Melanocyte of skin (primary cell): ENCODE measurements around the gene ARMC3. TPM values are rescaled to one million over a fixed set of nuclear protein-coding genes. Genes with fewer than 3 reads are reported as not detected.

ENCODE experiments used
- small RNA-seq, 2 donors: library from RNA; depleted of rRNA; stranded (forward); fragments of <200 nt; gene quantifications; one replicate each; pipeline ENCODE3, GENCODE V24; 2012
- total RNA-seq, 2 donors: library from RNA; depleted of rRNA; stranded (reverse); fragments of >200 nt; gene quantifications; 2 replicates each; pipeline ENCODE4 v1.2.3, GENCODE V29; 2012

The ARMC3 gene, protein sequence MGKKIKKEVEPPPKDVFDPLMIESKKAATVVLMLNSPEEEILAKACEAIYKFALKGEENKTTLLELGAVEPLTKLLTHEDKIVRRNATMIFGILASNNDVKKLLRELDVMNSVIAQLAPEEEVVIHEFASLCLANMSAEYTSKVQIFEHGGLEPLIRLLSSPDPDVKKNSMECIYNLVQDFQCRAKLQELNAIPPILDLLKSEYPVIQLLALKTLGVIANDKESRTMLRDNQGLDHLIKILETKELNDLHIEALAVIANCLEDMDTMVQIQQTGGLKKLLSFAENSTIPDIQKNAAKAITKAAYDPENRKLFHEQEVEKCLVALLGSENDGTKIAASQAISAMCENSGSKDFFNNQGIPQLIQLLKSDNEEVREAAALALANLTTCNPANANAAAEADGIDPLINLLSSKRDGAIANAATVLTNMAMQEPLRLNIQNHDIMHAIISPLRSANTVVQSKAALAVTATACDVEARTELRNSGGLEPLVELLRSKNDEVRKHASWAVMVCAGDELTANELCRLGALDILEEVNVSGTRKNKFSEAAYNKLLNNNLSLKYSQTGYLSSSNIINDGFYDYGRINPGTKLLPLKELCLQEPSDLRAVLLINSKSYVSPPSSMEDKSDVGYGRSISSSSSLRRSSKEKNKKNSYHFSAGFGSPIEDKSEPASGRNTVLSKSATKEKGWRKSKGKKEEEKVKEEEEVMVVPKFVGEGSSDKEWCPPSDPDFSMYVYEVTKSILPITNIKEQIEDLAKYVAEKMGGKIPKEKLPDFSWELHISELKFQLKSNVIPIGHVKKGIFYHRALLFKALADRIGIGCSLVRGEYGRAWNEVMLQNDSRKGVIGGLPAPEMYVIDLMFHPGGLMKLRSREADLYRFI
- under 1 TPM in 1 of 2 donors, not detected in 1; 0.67 TPM for total RNA-seq

DNA sequence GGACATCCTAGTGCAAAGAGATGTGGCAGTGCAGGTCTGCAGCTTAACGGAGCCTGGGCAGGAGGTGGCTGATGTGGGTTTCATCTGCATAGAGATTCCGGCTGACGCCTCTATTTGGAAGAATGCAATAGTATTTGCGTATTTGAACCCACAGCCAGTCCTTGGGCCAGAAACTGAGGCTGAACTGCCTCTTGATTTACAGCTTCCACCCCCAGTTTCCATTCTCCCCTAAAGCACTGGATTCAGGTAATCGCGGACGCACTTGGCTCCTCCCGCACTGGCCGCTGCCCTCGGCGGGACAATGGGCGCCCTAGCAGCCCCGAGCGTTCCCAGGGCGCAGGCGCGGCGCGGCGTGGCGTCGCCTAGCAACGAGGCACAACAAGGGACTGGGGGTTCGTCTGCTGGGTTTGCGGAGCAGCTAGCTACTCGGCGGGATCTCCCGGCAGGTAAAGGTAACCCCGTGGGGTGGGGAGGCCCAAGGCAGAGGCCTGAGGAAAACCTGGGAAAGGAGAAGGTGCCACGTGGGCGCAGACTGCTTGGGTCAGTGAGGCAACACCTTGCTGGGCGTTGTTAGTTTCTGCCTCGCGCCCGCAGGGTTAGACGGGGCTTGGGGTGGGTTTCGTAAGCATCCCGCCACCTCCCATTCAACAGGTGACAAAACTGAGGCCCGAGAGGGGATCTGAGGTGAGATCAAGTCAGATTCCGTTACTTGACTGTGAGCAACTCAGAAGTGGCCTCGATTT is at the start of gene ARMC3:
Gene ARMC3, plus strand, starts transcription at position 393 of the 743 bp plus-strand sequence. CDS start 3,944 bp downstream, outside the sequence.

Small RNA genes lying within 50 kb of the gene (small RNA-seq; reads per million reads assigned to genes)
- gene RNA5SP304 = 3.4 to 10.5 reads per million in 2 donors

Other genes starting within 250 kb of the ARMC3 start
- gene PIP4K2A, start 213.5 kb upstream of the ARMC3 start, total RNA-seq = 10 to 100 TPM; 59.2 to 91.6 TPM
- 1 to 10 TPM; 7.2 to 7.7 TPM for gene MSRB2, start 167.5 kb downstream of the ARMC3 start, total RNA-seq